ENCODE data around the gene CHD5.

Gene CHD5

GRCh38 chr1:6171548-6172124 lies 8.5 kb downstream of the CHD5 start:
- Mint-ChIP-seq H3K9me3 (no peaks in the 10 kb centered on the region), H3K36me3 (ENCODE audit: low read depth) (no peaks in the 10 kb centered on the region), H3K27me3 (peaks cover 22% of the 10 kb centered on the region), H3K27ac (no peak overlapping the region), H3K4me3 (no peak overlapping the region), H3K4me1 (ENCODE audit: low read depth) (no peaks in the 10 kb centered on the region)
- no peak for DNase-seq

GRCh38 chr1:6170742-6171201 lies 9.3 kb downstream of the CHD5 start:
- no peaks in the 10 kb centered on the region for H3K4me1 Mint-ChIP-seq (ENCODE audit: low read depth)
- H3K27ac Mint-ChIP-seq: no peak overlapping the region
- H3K36me3 Mint-ChIP-seq (ENCODE audit: low read depth): no peaks in the 10 kb centered on the region
- no peaks in the 10 kb centered on the region for H3K9me3 Mint-ChIP-seq
- peaks cover 19% of the 10 kb centered on the region for H3K27me3 Mint-ChIP-seq
- H3K4me3 Mint-ChIP-seq: no peak overlapping the region
- no peak for DNase-seq

- H3K4me3 Mint-ChIP-seq: no peak overlapping the region
- no peaks in the 10 kb centered on the region for H3K36me3 Mint-ChIP-seq (ENCODE audit: low read depth)
- H3K9me3 Mint-ChIP-seq: no peaks in the 10 kb centered on the region
- H3K27me3 Mint-ChIP-seq: peaks cover 19% of the 10 kb centered on the region
- no peak overlapping the region for H3K27ac Mint-ChIP-seq
- DNase-seq: no peak
- no peaks in the 10 kb centered on the region for H3K4me1 Mint-ChIP-seq (ENCODE audit: low read depth)
Observed at GRCh38 chr1:6170116-6170741, 9.9 kb downstream of the CHD5 start.

GRCh38 chr1:6168947-6169586 lies 11.1 kb downstream of the CHD5 start:
- Mint-ChIP-seq H3K36me3 (ENCODE audit: low read depth) (no peaks in the 10 kb centered on the region), H3K27ac (no peak overlapping the region), H3K4me1 (ENCODE audit: low read depth) (no peaks in the 10 kb centered on the region), H3K9me3 (no peaks in the 10 kb centered on the region), H3K4me3 (no peak overlapping the region), H3K27me3 (peaks cover 19% of the 10 kb centered on the region)
- DNase-seq: no peak

GRCh38 chr1:6167391-6168303 lies 12.5 kb downstream of the CHD5 start:
- H3K4me3 Mint-ChIP-seq: no peak overlapping the region
- no peaks in the 10 kb centered on the region for H3K36me3 Mint-ChIP-seq (ENCODE audit: low read depth)
- no peaks in the 10 kb centered on the region for H3K9me3 Mint-ChIP-seq
- no peak for DNase-seq
- peaks cover 18% of the 10 kb centered on the region for H3K27me3 Mint-ChIP-seq
- no peaks in the 10 kb centered on the region for H3K4me1 Mint-ChIP-seq (ENCODE audit: low read depth)
- no peak overlapping the region for H3K27ac Mint-ChIP-seq

GRCh38 chr1:6166655-6167390 lies 13.3 kb downstream of the CHD5 start:
- H3K9me3 Mint-ChIP-seq: no peaks in the 10 kb centered on the region
- no peaks in the 10 kb centered on the region for H3K36me3 Mint-ChIP-seq (ENCODE audit: low read depth)
- DNase-seq: no peak
- no peaks in the 10 kb centered on the region for H3K4me1 Mint-ChIP-seq (ENCODE audit: low read depth)
- H3K4me3 Mint-ChIP-seq: no peak overlapping the region
- H3K27me3 Mint-ChIP-seq: peaks cover 13% of the 10 kb centered on the region
- H3K27ac Mint-ChIP-seq: no peak overlapping the region

- H3K27me3 Mint-ChIP-seq: peaks cover 12% of the 10 kb centered on the region
- no peak overlapping the region for H3K27ac Mint-ChIP-seq
Observed at GRCh38 chr1:6166221-6166620, 13.9 kb downstream of the CHD5 start.

GRCh38 chr1:6165441-6165985 lies 14.6 kb downstream of the CHD5 start:
- no peak for DNase-seq
- H3K4me1 Mint-ChIP-seq (ENCODE audit: low read depth): no peaks in the 10 kb centered on the region
- H3K27ac Mint-ChIP-seq: no peak overlapping the region
- peaks cover 16% of the 10 kb centered on the region for H3K27me3 Mint-ChIP-seq
- H3K9me3 Mint-ChIP-seq: no peaks in the 10 kb centered on the region
- no peak overlapping the region for H3K4me3 Mint-ChIP-seq
- H3K36me3 Mint-ChIP-seq (ENCODE audit: low read depth): no peaks in the 10 kb centered on the region

More at GRCh38 chr1:6166221-6166620, 13.9 kb downstream of the CHD5 start:
- no peak overlapping the region for H3K4me3 Mint-ChIP-seq
- H3K9me3 Mint-ChIP-seq: no peaks in the 10 kb centered on the region
- no peak for DNase-seq
- H3K4me1 Mint-ChIP-seq (ENCODE audit: low read depth): no peaks in the 10 kb centered on the region
- H3K36me3 Mint-ChIP-seq (ENCODE audit: low read depth): no peaks in the 10 kb centered on the region

- Mint-ChIP-seq H3K27me3 (peaks cover 16% of the 10 kb centered on the region), H3K9me3 (no peaks in the 10 kb centered on the region), H3K4me1 (ENCODE audit: low read depth) (no peaks in the 10 kb centered on the region), H3K4me3 (no peak overlapping the region), H3K27ac (no peak overlapping the region), H3K36me3 (ENCODE audit: low read depth) (no peaks in the 10 kb centered on the region)
- no peak for DNase-seq
Observed at GRCh38 chr1:6165027-6165426, 15.1 kb downstream of the CHD5 start.

GRCh38 chr1:6163973-6164617 lies 16.0 kb downstream of the CHD5 start:
- Mint-ChIP-seq H3K9me3 (no peaks in the 10 kb centered on the region), H3K27ac (no peak overlapping the region), H3K4me3 (no peak overlapping the region), H3K4me1 (ENCODE audit: low read depth) (no peaks in the 10 kb centered on the region), H3K27me3 (peaks cover 22% of the 10 kb centered on the region), H3K36me3 (ENCODE audit: low read depth) (no peaks in the 10 kb centered on the region)
- DNase-seq: no peak

GRCh38 chr1:6163191-6163972 lies 16.7 kb downstream of the CHD5 start:
- H3K4me3 Mint-ChIP-seq: no peak overlapping the region
- no peak overlapping the region for H3K27ac Mint-ChIP-seq
- no peaks in the 10 kb centered on the region for H3K9me3 Mint-ChIP-seq
- H3K36me3 Mint-ChIP-seq (ENCODE audit: low read depth): no peaks in the 10 kb centered on the region
- peaks cover 24% of the 10 kb centered on the region for H3K27me3 Mint-ChIP-seq
- no peak for DNase-seq
- H3K4me1 Mint-ChIP-seq (ENCODE audit: low read depth): no peaks in the 10 kb centered on the region

- H3K9me3 Mint-ChIP-seq: no peaks in the 10 kb centered on the region
- H3K36me3 Mint-ChIP-seq (ENCODE audit: low read depth): no peaks in the 10 kb centered on the region
- H3K27ac Mint-ChIP-seq: no peak overlapping the region
- no peak for DNase-seq
- peaks cover 3% of the 10 kb centered on the region for H3K4me1 Mint-ChIP-seq (ENCODE audit: low read depth)
- H3K27me3 Mint-ChIP-seq: peaks cover 23% of the 10 kb centered on the region
- no peak overlapping the region for H3K4me3 Mint-ChIP-seq
Observed at GRCh38 chr1:6162773-6163172, 17.3 kb downstream of the CHD5 start.

GRCh38 chr1:6162341-6162740 lies 17.8 kb downstream of the CHD5 start:
- no peak for DNase-seq
- Mint-ChIP-seq H3K36me3 (ENCODE audit: low read depth) (no peaks in the 10 kb centered on the region), H3K27me3 (peaks cover 23% of the 10 kb centered on the region), H3K4me1 (ENCODE audit: low read depth) (peaks cover 7% of the 10 kb centered on the region), H3K4me3 (no peak overlapping the region), H3K27ac (no peak overlapping the region), H3K9me3 (no peaks in the 10 kb centered on the region)
